Uterine smooth muscle cell (primary cell): ENCODE data around the gene MYL7. TPM values are rescaled to one million over a fixed set of nuclear protein-coding genes. Genes with fewer than 3 reads are reported as not detected.

Experiments
- total RNA-seq: library from RNA; depleted of rRNA; stranded (reverse); fragments of >200 nt; gene quantifications from 2 replicates; pipeline ENCODE4 v1.2.3, GENCODE V29; 2014

The MYL7 gene
- not detected in 2 replicates for total RNA-seq

DNA sequence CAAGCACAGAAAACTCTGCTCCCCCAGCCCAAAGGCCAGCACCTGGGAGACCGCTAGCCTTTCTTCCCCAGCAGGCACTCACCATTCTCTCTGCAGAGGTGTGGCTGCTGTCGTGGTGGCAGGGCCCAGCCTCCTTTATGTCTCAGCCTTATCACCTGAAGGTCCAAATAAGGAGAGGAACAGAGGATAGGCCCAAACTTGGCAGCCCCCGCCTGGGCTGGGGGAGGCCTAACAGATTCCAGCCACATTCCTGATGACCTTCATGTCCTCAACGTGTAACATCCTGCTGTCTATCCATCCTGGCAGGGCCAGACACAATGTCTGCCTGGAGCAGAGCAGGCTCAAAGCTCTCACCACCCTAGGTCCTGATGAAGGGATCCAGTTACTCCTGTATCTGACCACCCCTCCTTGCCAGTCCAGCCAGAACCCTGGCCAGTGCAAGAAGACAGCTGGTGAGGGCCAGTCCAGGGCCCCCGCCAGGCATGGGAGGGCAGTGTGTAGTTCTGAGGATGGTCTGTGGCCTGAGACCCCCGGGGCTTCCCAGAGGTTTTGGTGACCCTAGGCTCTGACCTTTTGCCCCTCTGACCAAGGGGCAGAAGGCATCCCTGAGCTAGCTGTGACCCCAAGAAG lies at the start of gene MYL7:
Gene MYL7, minus strand, starts transcription at position 112 of the 630 bp plus-strand sequence. Its CDS starts 27 bp downstream, at position 85.

DNA sequence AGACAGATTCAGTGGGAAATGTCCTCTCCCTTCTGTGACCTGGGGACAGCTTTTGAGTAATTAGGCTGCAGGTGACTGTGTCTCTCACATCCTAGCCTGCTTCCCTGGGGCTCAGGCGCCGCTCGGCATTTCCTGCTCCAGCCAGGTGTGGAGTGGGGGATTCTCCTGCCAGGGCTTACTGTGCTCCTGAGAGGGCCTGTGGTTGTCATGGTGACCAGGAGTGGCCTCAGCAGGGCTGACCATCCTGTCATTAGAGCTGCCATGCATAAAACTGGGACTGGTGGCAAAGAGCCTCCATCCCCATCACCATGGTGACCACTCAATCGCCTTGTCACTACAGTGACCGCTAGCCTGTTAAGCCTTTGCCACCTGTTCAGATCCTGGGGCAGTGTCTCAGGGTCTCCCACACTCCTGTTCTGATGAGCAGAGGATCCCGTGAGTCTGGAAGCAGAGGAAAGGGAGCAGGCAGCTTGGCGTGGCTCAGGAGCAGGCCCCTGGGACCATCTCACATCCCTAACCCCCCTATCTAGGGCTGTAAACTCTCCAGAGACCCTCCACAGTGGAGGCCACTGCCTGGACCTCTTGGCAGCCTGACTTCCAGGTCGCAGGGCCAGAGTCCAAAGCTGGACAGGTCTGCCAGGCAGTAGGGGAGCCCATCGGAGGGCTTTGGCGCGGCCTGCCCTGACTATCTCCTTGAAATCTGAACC lies 48.3 kb upstream of the MYL7 start, which contains the start of gene GCK:
Gene GCK, minus strand, starts transcription at position 154 of the 707 bp plus-strand sequence. CDS start 486 bp downstream, outside the sequence.

DNA sequence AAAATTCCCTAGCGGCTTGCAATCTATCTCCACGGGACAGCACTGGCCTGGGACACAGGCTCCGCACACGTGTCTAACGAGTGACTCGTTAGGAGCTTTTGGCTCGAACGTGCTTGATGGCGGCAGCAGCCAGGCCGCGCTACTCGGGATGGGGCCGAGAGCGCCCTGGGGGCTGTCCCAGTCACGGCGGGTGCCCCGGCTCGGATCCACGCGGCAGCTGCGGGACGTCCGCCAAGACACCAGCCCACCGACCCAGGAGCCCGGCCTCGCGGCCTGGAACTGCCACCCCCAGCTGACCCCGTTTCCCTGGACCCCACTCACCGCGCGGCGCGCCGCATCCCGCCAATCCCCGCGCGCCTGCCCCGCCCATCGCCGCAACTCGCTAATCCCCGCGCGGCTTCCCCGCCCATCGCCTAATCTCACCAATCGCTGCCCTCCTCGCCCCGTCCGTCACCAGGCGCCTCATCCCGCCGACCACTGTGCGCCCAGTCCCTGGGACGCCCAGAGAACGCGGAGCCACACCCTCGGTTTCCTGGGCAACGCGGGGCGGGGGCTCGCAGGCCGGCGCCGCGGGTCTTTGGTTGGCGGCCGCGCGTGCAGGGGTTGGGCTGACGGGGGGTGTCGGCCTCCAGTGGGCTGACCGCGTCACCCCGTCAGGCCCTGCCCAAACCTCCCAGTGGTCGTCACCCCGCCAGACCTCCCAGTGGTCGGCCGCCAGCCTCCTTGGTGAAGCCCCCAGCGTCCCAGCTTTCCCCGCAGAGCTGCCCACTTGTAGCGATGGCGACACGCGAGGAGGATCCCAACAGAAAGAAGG lies 17.7 kb downstream of the MYL7 start, which contains the start of gene POLD2:
Gene POLD2, minus strand, starts transcription at position 359 of the 814 bp plus-strand sequence. CDS start 1,495 bp downstream, outside the sequence.

DNA sequence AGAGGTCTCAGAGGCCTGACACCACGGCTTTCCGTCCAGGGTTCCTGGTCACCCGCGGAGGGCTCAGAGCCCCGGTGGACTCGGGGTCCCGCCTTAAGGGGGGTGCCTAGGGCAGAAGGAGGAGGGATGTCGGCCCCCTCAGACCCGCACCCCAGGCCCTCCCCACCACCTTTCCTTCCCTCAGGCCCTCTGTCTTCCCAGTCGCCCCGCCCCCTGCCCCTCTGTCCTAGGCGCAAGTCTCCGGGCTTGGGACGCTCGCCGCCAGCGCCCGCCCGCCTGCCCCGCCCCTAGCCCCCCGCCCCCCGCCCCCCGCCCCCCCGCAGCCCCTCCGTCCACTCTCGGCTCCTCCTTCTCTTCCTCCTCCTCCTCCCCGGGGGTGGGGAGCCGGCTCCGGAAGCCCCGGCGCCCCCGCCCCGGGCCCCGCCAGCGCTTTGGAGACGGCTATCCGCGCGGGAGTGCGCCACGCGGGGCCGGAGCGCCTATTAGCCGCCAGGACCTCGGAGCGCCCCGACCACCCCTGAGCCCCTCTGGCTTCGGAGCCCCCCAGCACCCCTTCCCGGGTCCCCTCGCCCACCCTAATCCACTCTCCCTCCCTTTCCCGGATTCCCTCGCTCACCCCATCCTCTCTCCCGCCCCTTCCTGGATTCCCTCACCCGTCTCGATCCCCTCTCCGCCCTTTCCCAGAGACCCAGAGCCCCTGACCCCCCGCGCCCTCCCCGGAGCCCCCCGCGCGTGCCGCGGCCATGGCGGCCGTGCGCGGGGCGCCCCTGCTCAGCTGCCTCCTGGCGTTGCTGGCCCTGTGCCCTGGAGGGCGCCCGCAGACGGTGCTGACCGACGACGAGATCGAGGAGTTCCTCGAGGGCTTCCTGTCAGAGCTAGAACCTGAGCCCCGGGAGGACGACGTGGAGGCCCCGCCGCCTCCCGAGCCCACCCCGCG lies 36.9 kb downstream of the MYL7 start, which contains the start of gene AEBP1:
Gene AEBP1, plus strand, starts transcription at position 423 of the 937 bp plus-strand sequence. Its CDS starts 321 bp downstream, at position 744.

Other genes starting within 250 kb of the MYL7 start
- 35.0 and 38.2 TPM in 2 replicates for gene URGCP, start 234.7 kb downstream of the MYL7 start, total RNA-seq
- 4.8 and 5.5 TPM in 2 replicates for gene UBE2D4, start 214.9 kb downstream of the MYL7 start, total RNA-seq
- not detected in 2 replicates for gene SPDYE1, start 143.4 kb downstream of the MYL7 start, total RNA-seq
- 160 and 204 TPM in 2 replicates for gene DBNL, start 96.6 kb downstream of the MYL7 start, total RNA-seq
- 0.33 and 0.37 TPM in 2 replicates for gene PGAM2, start 75.8 kb downstream of the MYL7 start, total RNA-seq
- 16.9 and 23.5 TPM in 2 replicates for gene POLM, start 58.8 kb downstream of the MYL7 start, total RNA-seq
- gene AEBP1, start 37.0 kb downstream of the MYL7 start, total RNA-seq: 62.5 and 165 TPM in 2 replicates
- 95.3 and 141 TPM in 2 replicates for gene POLD2, start 17.8 kb downstream of the MYL7 start, total RNA-seq
- gene GCK, start 48.1 kb upstream of the MYL7 start, total RNA-seq: 0.55 and 0.62 TPM in 2 replicates
- gene YKT6, start 59.6 kb upstream of the MYL7 start, total RNA-seq: 75.2 and 120 TPM in 2 replicates
- under 0.01 TPM in 1 of 2 replicates, not detected in the other for gene CAMK2B, start 184.3 kb upstream of the MYL7 start, total RNA-seq